Skin epidermis (tissue), 12 donors: ENCODE results near the gene TBRG4.
"Not testable (repeated sequence)": the region's sequence is repeated elsewhere in the genome, so short reads cannot be mapped to it uniquely, and the experiment has no call there.

Source experiments
- H3K27ac ChIP-seq, 21 experiments: fragments of 200-600 bp; sonication (generic) in 11 of 21; one replicate each; pipeline ENCODE4 v1.5.0; 2020; ENCODE audit warnings: mild to moderate bottlenecking in 3 of 21, inconsistent platforms in 2 of 21, moderate library complexity in 2 of 21
- H3K4me3 ChIP-seq, 7 experiments: fragments of 200-600 bp; sonication (generic) in 2 of 7; one replicate each; pipeline ENCODE4 v1.5.0; 2020; ENCODE audit warnings: inconsistent platforms in 2 of 7, mild to moderate bottlenecking in 2 of 7, moderate library complexity in 1 of 7

Gene TBRG4

GRCh38 chr7:45111298-45112223 lies at the start of gene TBRG4:
TSS of gene TBRG4 (minus strand) at chr7:45111697. CDS start at chr7:45109237, 2,460 bp downstream.
- H3K4me3 ChIP-seq = peak within 1 kb of the TSS; percentile 58 to 93 (median 78)
- peak within 1 kb of the TSS; percentile 82 to 96 (median 91) for H3K27ac ChIP-seq

- peak overlapping the region in 1 of 21 experiments; percentile 32 for H3K27ac ChIP-seq
- H3K4me3 ChIP-seq = no peak overlapping the region
Measured at GRCh38 chr7:45161138-45161537, 49.6 kb upstream of the TBRG4 start.

DNA sequence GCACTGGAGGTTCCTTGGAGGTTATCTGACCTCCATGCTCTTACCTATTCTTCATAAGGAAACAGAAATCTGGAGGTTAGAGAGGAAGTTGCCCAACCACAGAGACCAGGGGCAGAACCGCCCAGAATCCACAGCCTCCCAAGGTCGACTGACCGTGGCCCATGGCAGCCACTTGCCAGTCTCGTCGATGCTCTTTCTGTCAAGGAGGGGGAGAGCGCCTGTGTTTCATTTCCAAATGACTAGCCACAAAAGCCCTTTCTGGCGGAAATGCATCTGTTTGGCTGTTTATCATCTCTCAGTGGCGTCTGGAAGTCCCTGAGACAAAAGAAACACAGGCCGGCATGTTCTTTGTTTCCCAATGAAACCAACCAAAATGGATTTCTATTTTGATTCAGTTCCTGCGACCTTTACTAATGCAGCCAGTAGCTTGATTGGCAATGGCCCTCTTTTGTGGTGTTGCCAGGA lies 49.0 kb upstream of the TBRG4 start:
- H3K27ac ChIP-seq = peak overlapping the region in 1 of 21 experiments; percentile 32
- H3K4me3 ChIP-seq = no peak overlapping the region

DNA sequence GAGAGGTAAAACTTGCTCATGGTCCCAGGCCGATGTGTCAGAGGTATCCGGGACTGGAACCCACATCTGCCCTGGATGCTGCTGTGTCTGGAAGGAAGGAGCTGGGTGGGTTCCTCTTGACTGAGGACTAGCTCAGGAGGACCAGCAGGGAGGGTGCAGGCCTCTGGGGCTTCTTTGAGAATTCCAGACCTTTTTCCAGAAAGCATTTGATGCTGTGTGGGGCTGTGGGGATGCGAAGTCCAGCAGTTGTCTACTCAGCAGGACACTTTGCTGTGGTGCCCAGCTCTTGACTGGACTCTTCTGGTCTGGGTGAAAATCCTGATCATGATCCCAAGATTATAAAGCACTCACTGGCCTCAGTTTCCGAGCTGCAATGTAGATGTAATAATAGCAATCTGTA lies 47.8 kb upstream of the TBRG4 start:
- peak overlapping the region in 3 of 21 experiments; percentile 25 to 67 (median 61) for H3K27ac ChIP-seq
- peak overlapping the region in 1 of 7 experiments; percentile 28 for H3K4me3 ChIP-seq

- Histone ChIP-seq H3K27ac (peak overlapping the region in 8 of 21 experiments; percentile 1 to 67 (median 44)), H3K4me3 (peak overlapping the region in 4 of 7 experiments; percentile 4 to 38 (median 32))
Measured at GRCh38 chr7:45158471-45158870, 47.0 kb upstream of the TBRG4 start.

DNA sequence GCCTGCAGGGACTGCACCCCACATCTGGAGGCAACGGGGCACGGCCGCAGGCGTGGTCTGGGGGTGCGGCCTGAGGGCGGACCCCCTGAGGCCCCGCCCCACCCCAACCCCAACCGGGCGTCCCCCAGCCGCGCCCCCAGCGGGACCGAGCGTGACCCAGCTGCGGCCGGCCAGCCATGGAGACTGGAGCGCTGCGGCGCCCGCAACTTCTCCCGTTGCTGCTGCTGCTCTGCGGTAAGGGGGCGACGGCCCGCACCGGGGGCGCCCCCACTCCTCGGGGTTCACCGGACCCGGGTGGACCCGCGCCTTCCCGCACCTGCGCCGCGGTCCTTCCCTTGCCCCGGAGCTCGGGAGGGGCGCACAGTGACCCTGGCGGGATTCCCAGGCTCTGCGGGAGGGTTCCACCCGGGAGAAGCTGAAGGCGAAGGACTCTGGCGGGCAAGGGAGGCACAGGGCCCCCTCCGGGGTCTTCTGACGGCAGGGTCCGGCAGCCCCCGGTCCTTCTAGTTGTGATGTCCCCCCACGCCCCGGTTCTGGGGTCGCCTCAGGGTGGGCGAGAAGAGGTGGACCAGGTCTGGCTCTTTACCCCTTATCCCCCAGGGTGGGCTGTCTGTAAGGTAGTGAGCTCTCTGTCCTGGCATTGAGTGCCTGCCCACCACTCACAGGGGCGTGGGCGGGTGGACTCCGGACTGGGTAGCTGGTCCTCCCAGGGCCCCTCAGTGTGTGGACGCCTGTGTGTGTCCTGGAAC lies 46.3 kb upstream of the TBRG4 start, which contains the start of gene RAMP3:
RAMP3 (plus strand) TSS at position 139 of the 749 bp plus-strand sequence; CDS start at position 177, 38 bp downstream.
- Histone ChIP-seq H3K4me3 (peak within 1 kb of the TSS in 6 of 7 experiments; percentile 24 to 38 (median 30)), H3K27ac (peak within 1 kb of the TSS in 15 of 21 experiments; percentile 3 to 72 (median 40))

GRCh38 chr7:45157286-45157652 lies 45.8 kb upstream of the TBRG4 start:
- Histone ChIP-seq H3K4me3 (peak overlapping the region in 6 of 7 experiments; percentile 24 to 38 (median 30)), H3K27ac (peak overlapping the region in 5 of 21 experiments; percentile 15 to 72 (median 48))

DNA sequence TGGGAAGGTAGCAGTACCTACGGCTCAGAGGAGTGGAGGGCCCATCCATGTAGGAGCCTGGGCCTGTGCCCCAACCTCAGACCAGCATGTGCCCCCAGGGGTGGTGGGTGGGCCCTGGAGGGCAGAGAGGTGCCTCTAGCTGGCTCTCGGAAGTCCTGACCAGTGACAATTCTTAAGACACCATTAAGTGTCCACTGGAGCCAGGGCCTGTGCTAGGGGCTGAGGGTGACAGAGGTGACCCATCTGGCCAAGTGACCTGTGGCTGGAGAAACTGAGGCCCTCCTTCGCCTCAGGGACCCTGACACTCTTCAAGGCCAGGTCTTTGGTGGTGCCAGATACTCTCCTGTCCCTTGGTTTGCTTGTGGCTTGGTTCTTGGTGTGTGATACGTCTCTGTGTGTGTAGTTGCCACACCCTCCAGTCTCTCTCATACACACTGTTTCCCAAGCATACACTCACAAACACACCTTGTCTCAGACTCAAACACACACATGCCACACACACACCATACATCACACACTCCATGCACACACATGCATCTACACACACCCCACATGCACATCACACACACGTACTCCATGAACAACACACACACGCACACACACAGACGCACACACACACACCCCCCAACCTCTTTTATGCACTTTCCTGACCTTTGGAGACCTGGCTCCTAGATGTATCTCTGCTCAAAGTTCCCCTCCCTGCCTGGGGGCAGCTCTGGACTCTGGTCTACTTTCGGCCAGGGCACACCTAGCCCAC lies 45.2 kb upstream of the TBRG4 start:
- peak overlapping the region in 2 of 7 experiments; percentile 28 to 38 for H3K4me3 ChIP-seq

DNA sequence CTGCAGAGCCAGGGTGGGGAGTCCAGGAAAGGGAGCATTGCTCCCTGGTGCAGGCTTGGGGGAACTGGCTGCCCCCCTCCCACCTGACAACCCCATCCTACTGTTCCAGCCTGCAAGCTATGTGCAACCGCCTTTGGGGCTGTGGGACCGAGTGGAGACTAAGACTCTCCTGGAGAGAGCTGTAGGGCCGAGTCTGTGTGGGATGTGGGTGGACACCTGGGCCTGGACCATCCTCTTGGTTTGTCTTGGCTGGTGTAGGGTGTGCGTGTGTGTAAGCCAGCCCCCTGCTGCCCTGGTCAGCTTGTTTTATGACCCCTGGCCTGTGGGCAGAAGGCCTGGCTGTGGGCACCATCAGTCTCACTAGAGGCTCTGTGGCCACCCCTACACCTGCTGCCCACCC lies 44.4 kb upstream of the TBRG4 start:
- no peak overlapping the region for H3K27ac ChIP-seq
- H3K4me3 ChIP-seq = no peak overlapping the region

More for the DNA sequence above, 45.2 kb upstream of the TBRG4 start:
- H3K27ac ChIP-seq = no peak overlapping the region

DNA sequence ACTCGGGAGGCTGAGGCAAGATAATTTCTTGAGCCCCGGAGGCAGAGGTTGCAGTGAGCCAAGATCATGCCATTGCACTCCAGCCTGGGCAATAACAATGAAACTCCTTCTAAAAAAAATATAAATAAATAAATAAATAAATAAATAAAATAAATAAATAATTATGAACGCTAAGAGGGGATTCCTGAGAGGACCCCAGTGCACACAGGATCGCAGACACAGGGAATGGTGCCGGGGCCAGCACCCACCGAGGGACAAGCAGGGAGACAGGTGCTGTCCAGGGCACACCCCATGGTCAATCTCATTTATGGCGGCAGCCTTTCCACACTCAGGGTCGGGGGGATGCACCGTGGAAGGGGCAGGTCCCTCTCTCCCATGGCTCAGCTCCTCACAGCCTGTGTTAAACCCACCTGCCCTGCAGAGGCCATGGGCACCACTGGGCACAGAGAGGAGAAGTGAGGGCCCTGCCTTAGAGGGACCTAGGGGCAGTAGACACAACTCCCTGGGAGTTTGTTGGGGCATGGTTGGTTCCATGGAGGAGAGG lies 43.9 kb upstream of the TBRG4 start:
- H3K4me3 ChIP-seq = no peak overlapping the region
- no peak overlapping the region for H3K27ac ChIP-seq

GRCh38 chr7:45153861-45154260 lies 42.4 kb upstream of the TBRG4 start:
- not testable (repeated sequence) for H3K4me3 ChIP-seq
- H3K27ac ChIP-seq = peak overlapping the region in 1 of 21 experiments; percentile 22

- H3K27ac ChIP-seq = no peak overlapping the region
- no peak overlapping the region for H3K4me3 ChIP-seq
Measured at GRCh38 chr7:45153233-45153632, 41.7 kb upstream of the TBRG4 start.

DNA sequence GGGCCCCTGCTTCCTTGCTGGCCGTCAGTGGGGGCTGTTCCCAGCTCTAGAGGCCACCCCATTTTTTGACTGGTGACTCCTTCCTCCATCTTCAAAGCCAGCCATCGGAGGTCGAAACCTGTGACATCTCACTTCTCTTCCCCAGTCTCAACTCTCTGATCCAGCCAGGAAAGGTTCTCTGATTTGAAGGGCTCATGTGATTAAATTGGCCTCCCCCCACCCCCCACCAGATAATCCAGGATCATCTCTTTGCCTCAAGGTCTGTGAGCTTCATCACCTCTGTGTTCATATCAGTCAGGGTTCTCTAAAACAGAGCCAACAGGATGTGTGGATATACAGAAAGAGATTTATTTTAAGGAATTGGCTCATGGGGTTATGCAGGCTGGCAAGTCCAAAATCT lies 40.5 kb upstream of the TBRG4 start:
- H3K27ac ChIP-seq = no peak overlapping the region
- no peak overlapping the region for H3K4me3 ChIP-seq

DNA sequence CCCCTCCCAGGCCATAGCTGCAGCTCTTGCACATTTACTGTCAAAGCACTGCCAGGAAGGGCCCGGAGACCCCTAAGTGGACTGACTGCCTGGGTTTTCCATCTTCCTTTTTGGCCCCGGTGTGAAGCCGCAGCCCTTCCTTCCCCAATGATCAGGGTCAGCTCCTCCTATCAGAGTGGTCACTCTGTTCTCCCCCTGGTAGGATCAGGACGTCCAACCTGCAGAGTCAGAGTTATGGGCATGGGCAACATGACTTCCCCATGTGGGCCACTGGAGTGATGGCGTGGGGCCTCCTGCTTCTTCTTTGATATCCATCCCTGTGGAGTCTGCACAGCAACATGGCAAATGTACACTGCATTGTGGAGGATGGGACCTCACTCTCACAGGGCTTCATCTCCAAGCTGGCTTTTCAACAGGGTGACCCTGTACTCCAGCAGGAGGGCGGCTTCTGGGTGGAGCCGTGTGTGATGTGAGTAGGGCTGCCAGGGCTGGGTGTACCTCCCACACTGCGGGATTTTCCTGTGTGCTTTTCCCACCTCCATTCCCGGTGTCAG lies 39.7 kb upstream of the TBRG4 start:
- Histone ChIP-seq H3K4me3 (no peak overlapping the region), H3K27ac (no peak overlapping the region)

- Histone ChIP-seq H3K27ac (no peak overlapping the region), H3K4me3 (no peak overlapping the region)
Measured at GRCh38 chr7:45150199-45150598, 38.7 kb upstream of the TBRG4 start.

GRCh38 chr7:45149606-45150005 lies 38.1 kb upstream of the TBRG4 start:
- no peak overlapping the region for H3K27ac ChIP-seq
- H3K4me3 ChIP-seq = no peak overlapping the region

DNA sequence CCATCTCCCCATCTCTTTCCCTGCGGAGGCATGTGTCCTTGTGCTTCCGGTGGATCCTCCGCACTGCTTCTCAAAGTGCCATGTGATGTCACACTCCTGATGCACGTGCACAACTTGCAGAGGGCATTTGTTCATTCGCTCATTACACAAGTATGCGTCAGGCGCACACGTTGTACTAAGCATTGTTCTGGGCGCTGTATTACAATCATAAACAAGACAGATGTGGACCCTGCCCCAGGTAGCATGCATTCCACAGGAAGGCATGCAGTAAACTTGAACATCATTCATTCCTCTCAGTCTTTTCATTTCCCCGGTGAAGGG lies 37.1 kb upstream of the TBRG4 start:
- no peak overlapping the region for H3K4me3 ChIP-seq
- H3K27ac ChIP-seq = no peak overlapping the region

DNA sequence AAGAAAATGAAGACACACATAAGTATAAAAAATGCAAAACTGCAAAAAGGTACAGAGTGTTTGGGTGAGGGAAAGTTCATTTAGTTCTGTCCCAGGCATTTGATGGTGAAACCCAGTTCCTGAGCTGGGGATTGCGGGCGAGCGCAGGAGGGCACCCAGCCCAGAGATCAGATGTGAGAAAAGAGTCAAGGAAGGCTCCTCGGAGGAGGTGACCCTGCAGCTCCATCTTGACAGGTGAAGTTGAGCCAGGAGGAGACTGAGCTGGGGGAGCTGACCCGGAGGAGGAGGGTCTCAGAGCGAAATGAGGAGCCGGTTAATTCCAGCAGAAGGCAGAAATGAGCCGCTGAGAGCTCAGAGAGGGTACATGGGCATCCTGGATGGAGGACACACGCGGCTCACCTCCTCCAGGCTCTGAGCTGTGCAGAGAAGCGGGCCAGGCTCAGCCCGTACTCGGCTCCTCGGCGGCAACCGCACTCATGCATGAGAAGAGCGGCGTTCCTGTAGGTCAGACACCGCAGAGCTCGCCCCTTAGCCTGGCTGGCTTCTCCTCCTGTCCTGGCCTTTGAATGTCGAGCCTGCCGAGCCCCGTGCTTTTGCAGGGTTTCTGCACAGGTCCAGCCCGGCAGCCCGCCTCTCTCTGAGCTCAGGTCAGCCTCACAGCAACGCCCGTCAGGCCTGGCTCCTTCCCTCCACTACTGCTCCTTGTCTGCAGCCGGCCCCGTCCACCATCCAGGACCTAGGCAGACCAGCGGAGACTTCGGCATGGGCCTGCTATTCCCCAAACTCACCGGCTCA lies 36.6 kb upstream of the TBRG4 start:
- Histone ChIP-seq H3K4me3 (no peak overlapping the region), H3K27ac (no peak overlapping the region)
